SH-SY5Y (cell line): ENCODE data around the gene GPR15LG.

Experiments used
- GATA2 ChIP-seq: IDR thresholded peaks from 2 replicates; pipeline ENCODE4 v1.6.1; 2011; ENCODE audit warnings: mild to moderate bottlenecking, low read depth, low read length
- GATA3 ChIP-seq: IDR thresholded peaks from 2 replicates; pipeline ENCODE4 v1.6.1; 2011; ENCODE audit warnings: low read depth, mild to moderate bottlenecking, low read length, moderate library complexity

DNA sequence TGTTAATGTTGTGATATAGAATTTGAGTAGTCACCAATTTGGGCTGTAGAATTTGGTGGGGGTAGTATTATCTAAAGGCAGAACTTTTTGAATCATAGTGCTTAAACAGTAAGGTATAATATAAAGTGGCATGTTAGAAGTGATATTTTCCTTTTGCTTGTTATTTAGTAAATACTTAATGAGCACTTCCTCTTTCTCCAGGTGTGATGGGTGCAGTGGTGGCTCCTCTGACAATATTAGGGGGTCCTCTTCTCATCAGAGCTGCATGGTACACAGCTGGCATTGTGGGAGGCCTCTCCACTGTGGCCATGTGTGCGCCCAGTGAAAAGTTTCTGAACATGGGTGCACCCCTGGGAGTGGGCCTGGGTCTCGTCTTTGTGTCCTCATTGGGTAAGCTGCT, 23.7 kb upstream of the GPR15LG start:
- TF ChIP-seq GATA2, result no peak
- TF ChIP-seq GATA3, result no peak
